Neuronal stem cell (in vitro differentiated cells): ENCODE measurements around the gene BIVM.
"Not testable (repeated sequence)": the region's sequence is repeated elsewhere in the genome, so short reads cannot be mapped to it uniquely, and the experiment has no call there.

Source experiments
- DNase-seq: peaks from one replicate; pipeline ENCODE4 v3.0.0-alpha.2; 2013; ENCODE audit warnings: low spot score
- H2AFZ ChIP-seq: one replicate; pipeline ENCODE4 v1.6.1; 2013; ENCODE audit warnings: mild to moderate bottlenecking, low read length, inconsistent platforms
- H2AK5ac ChIP-seq: 2 replicates; pipeline ENCODE4 v1.6.1; 2013; ENCODE audit warnings: low read depth, mild to moderate bottlenecking, inconsistent platforms, low read length, moderate library complexity, mixed read lengths
- H2BK120ac ChIP-seq: 2 replicates; pipeline ENCODE4 v1.6.1; 2013; ENCODE audit warnings: low read depth, mild to moderate bottlenecking, inconsistent platforms, low read length, moderate library complexity, mixed read lengths
- H2BK12ac ChIP-seq: one replicate; pipeline ENCODE4 v1.6.1; 2013; ENCODE audit warnings: low read length, inconsistent platforms
- H2BK15ac ChIP-seq: 2 replicates; pipeline ENCODE4 v1.6.1; 2013; ENCODE audit warnings: mild to moderate bottlenecking, low read length, inconsistent platforms, mixed read lengths
- H2BK5ac ChIP-seq: one replicate; pipeline ENCODE4 v1.6.1; 2013; ENCODE audit warnings: inconsistent platforms, mild to moderate bottlenecking, low read length, moderate library complexity
- H3K14ac ChIP-seq: one replicate; pipeline ENCODE4 v1.6.1; 2013; ENCODE audit warnings: low read length, inconsistent platforms
- H3K18ac ChIP-seq: 2 replicates; pipeline ENCODE4 v1.6.1; 2013; ENCODE audit warnings: low read length, inconsistent platforms
- H3K23ac ChIP-seq: 2 replicates; pipeline ENCODE4 v1.6.1; 2013; ENCODE audit warnings: low read depth, mild to moderate bottlenecking, mixed read lengths, low read length, inconsistent platforms; ENCODE audit not compliant: poor library complexity
- H3K27ac ChIP-seq: replicated peaks from 3 replicates; pipeline ENCODE4 v1.5.1; 2013; ENCODE audit warnings: low read length, inconsistent platforms
- H3K27me3 ChIP-seq, 3 experiments: 2 replicates each; pipeline ENCODE4 v1.6.1; 2013; ENCODE audit warnings: low read length in 3 of 3, mild to moderate bottlenecking in 2 of 3, inconsistent platforms in 1 of 3, low read depth in 1 of 3, mixed read lengths in 1 of 3, moderate library complexity in 1 of 3; ENCODE audit not compliant: control insufficient read depth in 3 of 3, insufficient read depth in 3 of 3
- H3K36me3 ChIP-seq, 2 donors: replicated peaks in 1 of 2; 2 replicates each; pipeline ENCODE4 v1.6.1; 2013; ENCODE audit warnings: low read length in 2 of 2; ENCODE audit not compliant: control insufficient read depth in 2 of 2, insufficient read depth in 2 of 2
- H3K4ac ChIP-seq: 2 replicates; pipeline ENCODE4 v1.6.1; 2013; ENCODE audit warnings: inconsistent platforms, mild to moderate bottlenecking, low read length, moderate library complexity
- H3K4me1 ChIP-seq, 2 donors: 1 replicate in 1 of 2; 2 replicates in 1 of 2; pipeline ENCODE4 v1.6.1; 2013; ENCODE audit warnings: low read length in 2 of 2, low read depth in 1 of 2; ENCODE audit not compliant: control insufficient read depth in 2 of 2, insufficient read depth in 1 of 2
- H3K4me2 ChIP-seq: one replicate; pipeline ENCODE4 v1.6.1; 2013; ENCODE audit warnings: mild to moderate bottlenecking, low read length, inconsistent platforms; ENCODE audit not compliant: insufficient read depth, poor library complexity, severe bottlenecking
- H3K4me3 ChIP-seq, 2 donors: 2 replicates each; pipeline ENCODE4 v1.5.1; 2013; ENCODE audit warnings: low read length in 2 of 2, mild to moderate bottlenecking in 2 of 2, inconsistent platforms in 1 of 2, moderate library complexity in 1 of 2
- H3K79me1 ChIP-seq: one replicate; pipeline ENCODE4 v1.6.1; 2013; ENCODE audit warnings: low read depth, mild to moderate bottlenecking, inconsistent platforms, low read length, moderate library complexity
- H3K9ac ChIP-seq: one replicate; pipeline ENCODE4 v1.6.1; 2013; ENCODE audit warnings: mild to moderate bottlenecking, low read depth, low read length, inconsistent platforms; ENCODE audit not compliant: poor library complexity
- H3K9me3 ChIP-seq, 2 donors: replicated peaks in 1 of 2; 2 replicates each; pipeline versions ENCODE3 to v1.6.1; 2013; ENCODE audit warnings: low read length in 2 of 2, mild to moderate bottlenecking in 2 of 2, inconsistent platforms in 1 of 2, low read depth in 1 of 2, mixed read lengths in 1 of 2, moderate library complexity in 1 of 2; ENCODE audit not compliant: control insufficient read depth in 2 of 2, insufficient read depth in 1 of 2
- H4K8ac ChIP-seq: one replicate; pipeline ENCODE4 v1.6.1; 2013; ENCODE audit warnings: low read depth, mild to moderate bottlenecking, inconsistent platforms, low read length, moderate library complexity
- H4K91ac ChIP-seq: one replicate; pipeline ENCODE4 v1.6.1; 2013; ENCODE audit warnings: low read length, low read depth, mild to moderate bottlenecking, inconsistent platforms; ENCODE audit not compliant: poor library complexity
- WGBS, 2 donors: extraction: QIAGEN DNeasy Blood & Tissue Kit; methylation state at CpG; one replicate each; pipeline ENCODE4 v1.1.7; 2013; ENCODE audit warnings: missing lambda C conversion rate in 2 of 2, mixed read lengths in 1 of 2; ENCODE audit not compliant: insufficient read length in 2 of 2, insufficient replicate concordance in 1 of 2; ENCODE audit errors: extremely low coverage in 2 of 2; 5-methylcytosine and 5-hydroxymethylcytosine counted together

The BIVM gene

DNA sequence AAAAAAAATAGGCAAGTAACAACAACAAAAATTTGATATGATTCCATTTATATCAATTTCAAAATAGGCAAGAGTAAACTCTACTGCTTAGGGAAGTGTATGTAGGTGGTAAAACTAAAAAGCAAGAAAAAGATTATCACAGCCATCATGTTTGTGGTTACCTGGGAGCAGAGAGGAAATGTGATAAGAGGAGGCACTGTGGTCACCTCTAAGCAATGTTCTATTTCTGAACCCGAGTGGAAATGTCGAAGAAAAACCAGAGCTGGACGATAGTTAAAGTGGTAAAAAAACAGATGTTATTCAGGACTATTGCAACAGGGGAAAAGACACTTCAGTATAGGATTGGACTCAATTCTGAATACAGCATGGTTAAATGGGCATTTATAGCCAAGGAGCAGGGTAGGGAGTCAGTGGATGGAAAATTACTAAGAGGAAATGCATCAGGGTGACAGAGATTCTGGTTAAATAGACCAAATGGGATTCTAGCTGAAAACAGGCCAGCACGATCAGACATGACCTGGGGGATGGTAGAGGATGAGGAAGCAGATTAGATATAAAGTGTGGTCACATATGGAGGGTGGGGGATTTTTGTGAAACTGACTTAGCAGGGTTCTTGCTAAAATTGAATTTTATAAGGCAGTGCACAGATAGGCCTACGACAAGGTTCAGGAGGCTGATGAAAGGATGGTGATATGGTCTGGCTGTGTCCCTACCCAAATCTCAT is 19.3 kb upstream of the BIVM start:
- Histone ChIP-seq H3K4ac (no peak overlapping the region), H2BK5ac (no peak overlapping the region), H3K4me3 (no peak overlapping the region), H3K27ac (no peak overlapping the region), H3K18ac (no peak overlapping the region), H3K4me1 (no peaks in the 10 kb centered on the region), H3K4me2 (no peak overlapping the region), H3K27me3 (no peaks in the 10 kb centered on the region), H3K23ac (no peak overlapping the region), H2BK12ac (no peak overlapping the region), H4K8ac (no peak overlapping the region), H3K79me1 (peaks cover 2% of the 10 kb centered on the region), H3K36me3 (peaks cover 1 to 28% of the 10 kb centered on the region in 2 donors), H4K91ac (no peak overlapping the region), H3K9me3 (peaks cover 2 to 13% of the 10 kb centered on the region in 2 donors), H3K14ac (no peak overlapping the region), H2BK15ac (no peak overlapping the region), H3K9ac (no peak overlapping the region), H2AK5ac (no peak overlapping the region), H2BK120ac (no peak overlapping the region), H2AFZ (no peak overlapping the region)
- WGBS, 2 donors = no CpG with 5 or more reads among the region's 5 CpGs
- DNase-seq = no peak

DNA sequence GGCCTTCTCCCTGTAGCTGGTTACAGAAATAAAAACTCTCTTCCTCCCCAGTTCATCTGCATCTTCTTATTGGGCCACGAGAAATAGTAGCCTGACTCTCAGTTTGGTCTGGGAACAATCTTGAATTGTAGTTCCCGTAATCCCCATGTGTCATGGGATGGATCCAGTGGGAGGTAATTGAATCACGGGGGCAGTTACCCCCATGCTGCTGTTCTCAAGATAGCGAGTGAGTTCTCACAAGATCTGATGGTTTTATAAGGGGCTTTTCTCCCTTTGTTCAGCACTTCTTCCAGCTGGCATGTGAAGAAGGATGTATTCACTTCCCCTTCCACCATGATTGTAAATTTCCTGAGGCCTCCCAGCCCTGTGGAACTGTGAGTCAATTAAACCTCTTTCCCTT is 18.3 kb upstream of the BIVM start:
- H3K4me2 ChIP-seq, H2BK120ac ChIP-seq, H4K8ac ChIP-seq, H3K27ac ChIP-seq, H2AFZ ChIP-seq, H3K18ac ChIP-seq, H2BK5ac ChIP-seq, H3K4ac ChIP-seq, H2AK5ac ChIP-seq, H3K79me1 ChIP-seq, H3K9ac ChIP-seq, H3K4me1 ChIP-seq, H3K27me3 ChIP-seq, H4K91ac ChIP-seq, H3K4me3 ChIP-seq, H2BK12ac ChIP-seq, H2BK15ac ChIP-seq, H3K14ac ChIP-seq, H3K23ac ChIP-seq, DNase-seq: not testable (repeated sequence)
- WGBS, 2 donors = no CpG with 5 or more reads among the region's 4 CpGs
- Histone ChIP-seq H3K36me3 (peaks cover 3 to 38% of the 10 kb centered on the region in 2 donors), H3K9me3 (peaks cover 2 to 13% of the 10 kb centered on the region in 2 donors)

DNA sequence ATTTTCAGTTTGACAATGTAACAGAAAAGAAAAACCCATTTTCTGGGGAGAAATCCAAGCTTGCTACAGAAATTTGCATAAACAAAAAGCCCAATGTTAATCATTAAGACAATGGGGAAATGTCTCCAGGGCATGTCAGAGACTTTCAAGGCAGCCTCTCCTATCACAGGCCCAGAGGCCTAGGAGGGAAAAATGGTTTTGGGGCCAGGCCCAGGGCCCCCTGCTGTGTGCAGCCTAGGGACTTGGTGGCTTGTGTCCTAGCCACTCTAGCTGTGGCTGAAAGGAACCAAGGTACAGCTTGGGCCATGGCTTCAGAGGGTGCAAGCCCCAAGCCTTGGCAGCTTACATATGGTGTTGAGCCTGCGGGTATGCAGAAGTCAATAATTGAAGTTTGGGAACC is 17.3 kb upstream of the BIVM start:
- no peak overlapping the region for H3K4me2 ChIP-seq
- no peak overlapping the region for H3K23ac ChIP-seq
- H3K14ac ChIP-seq = no peak overlapping the region
- H3K4ac ChIP-seq = no peak overlapping the region
- no peak overlapping the region for H2BK12ac ChIP-seq
- H2BK120ac ChIP-seq = no peak overlapping the region
- H3K79me1 ChIP-seq = peaks cover 2% of the 10 kb centered on the region
- peaks cover 4 to 48% of the 10 kb centered on the region in 2 donors for H3K36me3 ChIP-seq
- no peak overlapping the region for H2AFZ ChIP-seq
- no peak overlapping the region for H2BK5ac ChIP-seq
- WGBS, 2 donors = no CpG with 5 or more reads among the region's 1 CpG
- H3K9ac ChIP-seq = no peak overlapping the region
- H3K27ac ChIP-seq = no peak overlapping the region
- H3K18ac ChIP-seq = no peak overlapping the region
- H2BK15ac ChIP-seq = no peak overlapping the region
- H3K9me3 ChIP-seq = peaks cover 2 to 13% of the 10 kb centered on the region in 2 donors
- no peak overlapping the region for H3K4me3 ChIP-seq
- H4K8ac ChIP-seq = no peak overlapping the region
- no peaks in the 10 kb centered on the region for H3K4me1 ChIP-seq
- no peak for DNase-seq
- no peak overlapping the region for H4K91ac ChIP-seq
- H3K27me3 ChIP-seq = no peaks in the 10 kb centered on the region
- no peak overlapping the region for H2AK5ac ChIP-seq

DNA sequence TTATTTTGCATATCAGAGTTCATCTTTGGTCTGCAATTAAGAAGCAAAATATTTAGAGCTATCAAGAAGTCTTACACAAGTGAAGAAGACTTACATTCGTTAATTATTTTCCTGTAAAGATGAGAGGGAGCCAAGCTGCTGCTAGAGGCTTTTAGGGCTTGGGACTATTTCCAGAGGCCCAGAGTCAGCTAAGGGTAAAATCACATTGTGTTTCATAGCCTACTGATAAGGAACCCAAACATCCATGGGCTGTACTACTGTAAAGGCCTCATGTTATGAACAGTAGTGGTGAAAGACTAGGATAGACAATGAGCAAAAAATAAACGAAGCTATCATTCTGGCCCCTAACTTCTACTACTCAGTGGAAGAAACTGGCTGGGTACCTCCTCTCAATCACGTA is 14.4 kb upstream of the BIVM start:
- no peak overlapping the region for H3K9ac ChIP-seq

More for the DNA sequence above, 14.4 kb upstream of the BIVM start:
- no peak overlapping the region for H3K27ac ChIP-seq
- DNase-seq = no peak
- no peak overlapping the region for H4K91ac ChIP-seq
- no peak overlapping the region for H3K4ac ChIP-seq
- no peaks in the 10 kb centered on the region for H3K4me1 ChIP-seq
- H3K23ac ChIP-seq = no peak overlapping the region
- no peak overlapping the region for H3K4me2 ChIP-seq
- no peak overlapping the region for H3K4me3 ChIP-seq
- H2BK120ac ChIP-seq = no peak overlapping the region
- H3K18ac ChIP-seq = no peak overlapping the region
- H3K36me3 ChIP-seq = peaks cover 4 to 74% of the 10 kb centered on the region in 2 donors
- WGBS, 2 donors = no CpG with 5 or more reads among the region's 3 CpGs
- no peak overlapping the region for H3K14ac ChIP-seq
- H2BK5ac ChIP-seq = no peak overlapping the region
- H2BK15ac ChIP-seq = no peak overlapping the region
- peaks cover 2% of the 10 kb centered on the region for H3K79me1 ChIP-seq
- no peak overlapping the region for H2AFZ ChIP-seq
- peaks cover 2 to 13% of the 10 kb centered on the region in 2 donors for H3K9me3 ChIP-seq
- H3K27me3 ChIP-seq = no peaks in the 10 kb centered on the region
- H4K8ac ChIP-seq = no peak overlapping the region
- no peak overlapping the region for H2BK12ac ChIP-seq
- H2AK5ac ChIP-seq = no peak overlapping the region
